ENCODE results near the gene SPRYD4.
"Not testable (repeated sequence)": the region's sequence is repeated elsewhere in the genome, so short reads cannot be mapped to it uniquely, and the experiment has no call there.

Gene SPRYD4

DNA sequence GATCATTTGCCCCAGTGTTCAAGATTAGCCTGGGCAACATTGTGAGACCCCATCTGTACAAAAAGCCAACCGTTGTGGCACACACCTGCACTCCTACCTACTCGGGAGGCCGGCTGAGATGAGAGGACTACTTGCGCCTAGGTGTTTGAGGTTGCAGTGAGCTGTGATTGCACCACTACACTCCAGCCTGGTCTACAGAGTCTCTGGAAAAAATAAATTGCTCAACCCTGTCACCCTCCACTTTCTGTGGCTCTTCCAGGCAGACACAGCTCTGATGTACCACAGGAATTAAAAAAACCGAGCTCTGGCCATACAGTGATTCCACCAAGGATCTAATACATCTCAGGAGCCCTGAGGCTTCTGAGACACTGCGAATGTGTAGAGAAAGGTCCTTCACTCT lies 33.5 kb upstream of the SPRYD4 start:
- no peaks in the 10 kb centered on the region for H3F3A ChIP-seq (ENCODE audit: low read depth)
- H2AFZ ChIP-seq (ENCODE audit: low read length): no peak overlapping the region
- peaks cover 34% of the 10 kb centered on the region; the same call in 1 of the 2 replicates for H3K36me3 ChIP-seq (ENCODE audit: insufficient read depth, low read length)
- H3K9me3 ChIP-seq (ENCODE audit: insufficient read depth, low read depth, low read length): no peaks in the 10 kb centered on the region
- H3K4me3 ChIP-seq (ENCODE audit: low read length, poor library complexity, severe bottlenecking): no peak overlapping the region
- no peaks in the 10 kb centered on the region for H3K27me3 ChIP-seq (ENCODE audit: insufficient read depth, low read length, poor library complexity, severe bottlenecking)
- no peaks in the 10 kb centered on the region for H4K20me1 ChIP-seq (ENCODE audit: insufficient read depth, low read length, poor library complexity, severe bottlenecking)
- peaks cover 15% of the 10 kb centered on the region; the same call in 1 of the 2 replicates for H3K79me2 ChIP-seq (ENCODE audit: insufficient read depth, low read length)
- TF ChIP-seq EZH2phosphoT487 (IDR thresholded peaks at IDR 0.05; ENCODE audit: borderline replicate concordance) (no peak), CTCF (conservative IDR thresholded peaks at IDR 0.05; ENCODE audit: low read length) (no peak)
- no peaks in the 10 kb centered on the region for H3K4me1 ChIP-seq (ENCODE audit: insufficient read depth, low read length, poor library complexity, severe bottlenecking)
- H3K9me2 ChIP-seq (replicated peaks; ENCODE audit: low read depth, low read length): no peaks in the 10 kb centered on the region
- no peak overlapping the region for H3K4me2 ChIP-seq (ENCODE audit: low read depth, low read length, poor library complexity, severe bottlenecking)
- no peak overlapping the region for H3K9ac ChIP-seq (ENCODE audit: low read depth, low read length, poor library complexity, severe bottlenecking)

DNA sequence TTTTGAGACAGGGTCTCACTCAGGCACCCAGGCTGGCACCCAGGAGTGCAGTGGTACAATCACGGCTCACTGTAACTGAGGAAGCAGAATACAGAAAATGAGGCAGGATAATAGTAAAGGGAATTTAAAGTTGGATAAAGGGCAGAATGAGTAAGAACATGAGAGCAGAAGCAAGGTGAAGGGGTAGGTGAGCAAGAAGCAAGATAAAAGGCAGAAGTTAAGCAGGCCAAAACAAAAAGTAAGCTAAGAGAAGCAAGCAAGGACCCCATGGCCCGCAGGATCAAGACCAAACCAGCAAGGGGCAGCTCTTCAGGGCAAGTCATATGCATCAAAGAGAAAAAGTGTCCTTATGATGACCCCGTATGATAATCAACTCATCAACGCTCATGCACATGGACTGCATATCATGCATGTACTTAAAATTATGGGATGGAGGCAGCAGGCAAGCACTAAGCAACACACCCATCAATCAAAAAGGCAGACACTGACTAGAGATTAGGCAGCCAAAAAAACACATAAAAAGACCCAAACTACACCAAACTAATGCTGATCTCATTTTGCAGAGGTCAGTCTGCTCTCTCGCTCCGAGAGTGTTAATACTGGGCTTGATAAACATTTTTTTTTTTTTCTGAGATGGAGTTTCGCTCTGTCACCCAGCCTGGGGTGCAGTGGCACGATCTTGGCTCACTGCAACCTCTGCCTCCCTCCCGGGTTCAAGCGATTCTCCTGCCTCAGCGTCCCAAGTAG lies 30.8 kb upstream of the SPRYD4 start:
- no peaks in the 10 kb centered on the region for H3K27me3 ChIP-seq (ENCODE audit: insufficient read depth, low read length, poor library complexity, severe bottlenecking)
- H3K9ac ChIP-seq (ENCODE audit: low read depth, low read length, poor library complexity, severe bottlenecking): no peak overlapping the region
- peaks cover 12% of the 10 kb centered on the region; the same call in 1 of the 2 replicates for H3K36me3 ChIP-seq (ENCODE audit: insufficient read depth, low read length)
- H3K9me3 ChIP-seq (ENCODE audit: insufficient read depth, low read depth, low read length): no peaks in the 10 kb centered on the region
- H3F3A ChIP-seq (ENCODE audit: low read depth): no peaks in the 10 kb centered on the region
- H3K4me1 ChIP-seq (ENCODE audit: insufficient read depth, low read length, poor library complexity, severe bottlenecking): no peaks in the 10 kb centered on the region
- no peaks in the 10 kb centered on the region for H3K9me2 ChIP-seq (replicated peaks; ENCODE audit: low read depth, low read length)
- H4K20me1 ChIP-seq (ENCODE audit: insufficient read depth, low read length, poor library complexity, severe bottlenecking): no peaks in the 10 kb centered on the region
- H3K4me2 ChIP-seq (ENCODE audit: low read depth, low read length, poor library complexity, severe bottlenecking): no peak overlapping the region
- no peak overlapping the region for H2AFZ ChIP-seq (ENCODE audit: low read length)
- no peak overlapping the region for H3K4me3 ChIP-seq (ENCODE audit: low read length, poor library complexity, severe bottlenecking)
- peaks cover 18% of the 10 kb centered on the region; the same call in 1 of the 2 replicates for H3K79me2 ChIP-seq (ENCODE audit: insufficient read depth, low read length)
- TF ChIP-seq EZH2phosphoT487 (IDR thresholded peaks at IDR 0.05; ENCODE audit: borderline replicate concordance): no peak
- TF ChIP-seq CTCF (conservative IDR thresholded peaks at IDR 0.05; ENCODE audit: low read length): no peak

DNA sequence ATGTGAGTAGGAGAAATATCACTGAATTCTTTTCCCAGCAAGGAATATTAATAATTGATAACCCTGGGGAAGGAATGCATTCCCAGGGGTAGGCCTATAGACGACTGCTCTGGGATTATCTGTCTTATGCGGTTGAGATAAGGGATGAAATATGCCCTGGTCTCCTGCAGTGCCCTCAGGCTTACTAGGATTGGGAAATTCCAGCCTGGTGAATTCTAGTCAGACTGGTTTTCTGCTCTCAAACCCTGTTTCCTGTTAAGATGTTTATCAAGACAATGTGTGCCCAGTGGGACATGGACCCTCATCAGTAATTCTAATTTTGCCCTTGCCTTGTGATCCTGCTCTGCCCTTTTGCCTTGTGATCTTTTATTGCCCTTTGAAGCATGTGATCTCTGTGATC lies 25.2 kb upstream of the SPRYD4 start:
- not testable (repeated sequence) for H3K9me3 ChIP-seq (ENCODE audit: insufficient read depth, low read depth, low read length); H3K9me2 ChIP-seq (replicated peaks; ENCODE audit: low read depth, low read length); H3K36me3 ChIP-seq (ENCODE audit: insufficient read depth, low read length); H3K4me2 ChIP-seq (ENCODE audit: low read depth, low read length, poor library complexity, severe bottlenecking); H3F3A ChIP-seq (ENCODE audit: low read depth); H3K9ac ChIP-seq (ENCODE audit: low read depth, low read length, poor library complexity, severe bottlenecking); H4K20me1 ChIP-seq (ENCODE audit: insufficient read depth, low read length, poor library complexity, severe bottlenecking); H3K4me3 ChIP-seq (ENCODE audit: low read length, poor library complexity, severe bottlenecking); H2AFZ ChIP-seq (ENCODE audit: low read length); H3K27me3 ChIP-seq (ENCODE audit: insufficient read depth, low read length, poor library complexity, severe bottlenecking)
- Histone ChIP-seq H3K4me1 (ENCODE audit: insufficient read depth, low read length, poor library complexity, severe bottlenecking) (peaks cover 10% of the 10 kb centered on the region), H3K79me2 (ENCODE audit: insufficient read depth, low read length) (peaks cover 15% of the 10 kb centered on the region)

Data from Loucy (cell line).